ENCODE measurements around the gene ARPP19. TPM values are rescaled to one million over a fixed set of nuclear protein-coding genes. Genes with fewer than 3 reads are reported as not detected.
"Not testable (repeated sequence)": the region's sequence is repeated elsewhere in the genome, so short reads cannot be mapped to it uniquely, and the experiment has no call there.

The ARPP19 gene
- total RNA-seq, 3 donors from 2014 or later: 64.5 to 201 (median 108) TPM

- no peaks in the 10 kb centered on the region for H3K4me1 ChIP-seq (ENCODE audit: low read depth)
- TF ChIP-seq, protein P1, sequence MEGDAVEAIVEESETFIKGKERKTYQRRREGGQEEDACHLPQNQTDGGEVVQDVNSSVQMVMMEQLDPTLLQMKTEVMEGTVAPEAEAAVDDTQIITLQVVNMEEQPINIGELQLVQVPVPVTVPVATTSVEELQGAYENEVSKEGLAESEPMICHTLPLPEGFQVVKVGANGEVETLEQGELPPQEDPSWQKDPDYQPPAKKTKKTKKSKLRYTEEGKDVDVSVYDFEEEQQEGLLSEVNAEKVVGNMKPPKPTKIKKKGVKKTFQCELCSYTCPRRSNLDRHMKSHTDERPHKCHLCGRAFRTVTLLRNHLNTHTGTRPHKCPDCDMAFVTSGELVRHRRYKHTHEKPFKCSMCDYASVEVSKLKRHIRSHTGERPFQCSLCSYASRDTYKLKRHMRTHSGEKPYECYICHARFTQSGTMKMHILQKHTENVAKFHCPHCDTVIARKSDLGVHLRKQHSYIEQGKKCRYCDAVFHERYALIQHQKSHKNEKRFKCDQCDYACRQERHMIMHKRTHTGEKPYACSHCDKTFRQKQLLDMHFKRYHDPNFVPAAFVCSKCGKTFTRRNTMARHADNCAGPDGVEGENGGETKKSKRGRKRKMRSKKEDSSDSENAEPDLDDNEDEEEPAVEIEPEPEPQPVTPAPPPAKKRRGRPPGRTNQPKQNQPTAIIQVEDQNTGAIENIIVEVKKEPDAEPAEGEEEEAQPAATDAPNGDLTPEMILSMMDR (IDR thresholded peaks at IDR 0.05): no peak
- no peaks in the 10 kb centered on the region for H3K36me3 ChIP-seq (ENCODE audit: low read depth)
- intact Hi-C loops (cut with DNase I, micrococcal nuclease): no loop called here
- H3K4me3 ChIP-seq: no peak overlapping the region
- ATAC-seq (no peak), DNase-seq (no peak)
- no peaks in the 10 kb centered on the region for H3K9me3 ChIP-seq
Measured at GRCh38 chr15:52579852-52580251, 11.0 kb upstream of the ARPP19 start.

GRCh38 chr15:52576692-52577091, 7.9 kb upstream of the ARPP19 start:
- Histone ChIP-seq H3K36me3 (ENCODE audit: low read depth) (no peaks in the 10 kb centered on the region), H3K4me1 (ENCODE audit: low read depth) (no peaks in the 10 kb centered on the region), H3K9me3 (no peaks in the 10 kb centered on the region), H3K4me3 (no peak overlapping the region)
- ATAC-seq (no peak), DNase-seq (no peak)
- intact Hi-C loops (cut with DNase I, micrococcal nuclease): no loop called here
- TF ChIP-seq, protein P1 (IDR thresholded peaks at IDR 0.05): no peak

- H3K36me3 ChIP-seq (ENCODE audit: low read depth); ATAC-seq; H3K4me3 ChIP-seq; DNase-seq; H3K4me1 ChIP-seq (ENCODE audit: low read depth); H3K9me3 ChIP-seq; intact Hi-C loops (cut with DNase I, micrococcal nuclease): not testable (repeated sequence)
Measured at GRCh38 chr15:52575573-52575972, 6.7 kb upstream of the ARPP19 start.

DNA sequence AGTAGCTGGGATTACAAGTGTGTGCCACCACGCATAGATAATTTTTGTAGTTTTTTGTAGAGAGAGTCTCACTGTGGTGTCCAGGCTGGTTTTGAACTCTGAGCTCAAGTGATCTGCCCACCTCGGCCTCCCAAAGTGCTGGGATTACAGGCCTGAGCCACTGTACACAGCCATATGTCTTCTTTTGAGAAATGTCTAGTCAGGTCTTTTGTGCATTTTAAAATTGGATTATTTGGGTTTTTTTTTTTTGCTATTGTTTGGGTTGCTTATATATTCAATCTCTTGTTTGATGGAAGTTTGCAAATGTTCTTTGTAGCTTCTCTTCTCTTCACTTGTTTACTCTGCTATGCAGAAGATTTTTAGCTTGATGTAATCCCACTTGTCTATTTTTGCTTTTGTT, 6.2 kb upstream of the ARPP19 start:
- Histone ChIP-seq H3K4me3 (no peak overlapping the region), H3K36me3 (ENCODE audit: low read depth) (no peaks in the 10 kb centered on the region), H3K4me1 (ENCODE audit: low read depth) (no peaks in the 10 kb centered on the region), H3K9me3 (no peaks in the 10 kb centered on the region)
- DNase-seq (no peak), ATAC-seq (no peak)
- intact Hi-C loops (cut with DNase I, micrococcal nuclease): no loop called here
- TF ChIP-seq, protein P1 (IDR thresholded peaks at IDR 0.05): no peak

DNA sequence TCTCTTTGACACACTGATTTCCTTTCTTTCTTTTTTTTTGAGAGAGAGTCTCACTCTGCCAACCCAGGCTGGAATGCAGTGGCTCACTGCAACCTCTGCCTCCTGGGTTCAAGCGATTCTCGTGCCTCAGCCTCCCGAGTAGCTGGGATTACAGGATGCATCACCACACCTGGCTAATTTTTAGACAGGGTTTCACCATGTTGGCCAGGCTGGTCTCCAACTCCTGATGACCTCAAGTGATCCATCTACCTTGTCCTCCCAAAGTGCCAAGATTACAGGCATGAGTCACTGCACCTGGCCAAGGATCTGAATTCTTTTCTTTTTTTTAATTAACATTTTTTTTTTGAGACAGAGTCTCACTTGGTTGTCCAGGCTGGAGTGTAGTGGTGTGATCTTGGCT, 5.8 kb upstream of the ARPP19 start:
- H3K9me3 ChIP-seq; H3K4me1 ChIP-seq (ENCODE audit: low read depth); DNase-seq; H3K4me3 ChIP-seq; intact Hi-C loops (cut with DNase I, micrococcal nuclease); ATAC-seq; H3K36me3 ChIP-seq (ENCODE audit: low read depth): not testable (repeated sequence)

DNA sequence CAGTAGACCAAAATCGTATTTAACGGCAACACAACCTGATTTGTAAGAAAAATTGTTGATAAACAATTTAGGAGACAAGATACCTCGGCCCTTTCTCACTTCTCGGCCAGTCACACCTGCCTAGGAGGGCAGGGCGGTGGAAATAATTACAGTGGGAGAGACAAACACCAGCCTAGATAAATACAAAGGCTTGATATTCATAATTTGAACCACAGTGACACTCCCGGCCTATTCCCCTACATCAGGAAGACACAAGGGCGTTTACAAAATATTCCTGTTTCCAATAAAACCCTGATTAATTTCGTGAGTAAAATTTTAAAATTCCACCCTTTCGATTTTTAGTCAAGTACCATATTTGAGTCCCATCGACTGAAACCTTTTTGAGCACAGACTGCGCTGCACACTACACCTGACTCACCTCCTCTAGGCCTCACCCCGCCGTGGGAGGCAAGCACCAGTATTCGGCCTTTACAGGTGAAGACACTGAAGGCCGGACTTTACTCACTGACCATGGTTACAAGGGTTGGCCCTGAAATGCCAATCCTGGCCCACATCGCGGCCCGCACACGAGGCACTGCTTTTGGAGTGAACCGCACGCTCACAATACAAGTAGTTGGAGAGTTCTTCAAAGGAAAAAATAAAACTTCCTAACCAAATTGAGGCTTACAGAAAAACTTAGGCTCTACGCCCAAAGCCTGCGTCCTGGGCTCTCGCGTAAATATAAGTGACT, 794 bp downstream of the ARPP19 start:
- intact Hi-C loops (cut with DNase I, micrococcal nuclease): no loop called here
- ATAC-seq (peak; percentile 77), DNase-seq (peak; percentile 63 to 69 (median 68))
- TF ChIP-seq, protein P1 (IDR thresholded peaks at IDR 0.05): no peak
- H3K36me3 ChIP-seq (ENCODE audit: low read depth): no peaks in the 10 kb centered on the region
- H3K4me1 ChIP-seq (ENCODE audit: low read depth): peaks cover 11% of the 10 kb centered on the region
- peak overlapping the region; percentile 56 for H3K4me3 ChIP-seq
- no peaks in the 10 kb centered on the region for H3K9me3 ChIP-seq

DNA sequence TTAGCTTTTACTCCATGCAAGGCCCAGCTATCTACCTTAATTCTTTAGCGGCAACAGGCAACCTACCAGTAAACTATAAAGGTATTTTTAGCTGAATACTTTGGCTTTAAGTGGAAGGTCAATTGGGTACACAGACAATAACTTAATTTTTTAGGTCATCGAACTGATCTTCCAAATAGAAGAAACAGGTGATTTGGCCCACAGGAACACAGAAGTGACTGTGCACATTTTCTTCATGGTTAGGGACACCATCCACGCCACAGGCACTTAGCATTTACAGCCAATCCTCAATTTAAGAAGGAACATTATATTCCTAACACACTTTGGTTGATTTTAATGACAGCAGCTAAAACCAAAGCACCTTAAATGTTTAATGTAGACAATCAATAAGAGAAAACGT, 1.9 kb downstream of the ARPP19 start:
- H3K4me1 ChIP-seq (ENCODE audit: low read depth): peaks cover 11% of the 10 kb centered on the region
- ATAC-seq (no peak), DNase-seq (no peak)
- intact Hi-C loops (cut with DNase I, micrococcal nuclease): no loop called here
- TF ChIP-seq, protein P1 (IDR thresholded peaks at IDR 0.05): no peak
- H3K36me3 ChIP-seq (ENCODE audit: low read depth): no peaks in the 10 kb centered on the region
- H3K4me3 ChIP-seq: no peak overlapping the region
- no peaks in the 10 kb centered on the region for H3K9me3 ChIP-seq

GRCh38 chr15:52565417-52566358, 3.1 kb downstream of the ARPP19 start:
- intact Hi-C loops (cut with DNase I, micrococcal nuclease); H3K4me3 ChIP-seq; DNase-seq; H3K36me3 ChIP-seq (ENCODE audit: low read depth); H3K9me3 ChIP-seq; ATAC-seq: not testable (repeated sequence)
- peaks cover 11% of the 10 kb centered on the region for H3K4me1 ChIP-seq (ENCODE audit: low read depth)
